Stimulated activated naive CD4-positive, alpha-beta T cell treated with Interleukin-2 at 50 U/mL for 16 hours (primary cell): ENCODE data around the gene FAM107B.
A peak's percentile ranks its signal among the peaks of the same experiment; 100 is the strongest.
"Not testable (repeated sequence)": the region's sequence is repeated elsewhere in the genome, so short reads cannot be mapped to it uniquely, and the experiment has no call there.

Source experiments
- DNase-seq: peaks from one replicate; lab custom pipeline; 2025; lab: John Stamatoyannopoulos, UW

The FAM107B gene

DNA sequence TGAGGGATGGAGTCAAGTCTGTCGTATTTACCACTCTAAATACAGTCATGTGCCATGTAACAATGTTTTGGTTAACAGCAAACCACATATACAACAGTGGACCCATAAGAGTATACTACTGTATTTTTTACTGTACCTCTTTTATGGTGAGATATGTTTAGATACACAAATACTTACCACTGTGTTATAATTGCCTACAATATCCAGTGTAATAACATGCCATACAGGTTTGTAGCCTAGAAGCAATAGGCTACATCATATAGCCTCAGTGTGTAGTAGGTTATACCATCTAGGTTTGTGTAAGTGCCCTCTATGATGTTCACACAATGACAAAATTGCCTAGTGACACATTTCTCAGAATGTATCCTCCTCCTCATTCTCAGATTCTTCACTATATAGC lies 110.4 kb downstream of the FAM107B start:
- DNase-seq: no peak

DNA sequence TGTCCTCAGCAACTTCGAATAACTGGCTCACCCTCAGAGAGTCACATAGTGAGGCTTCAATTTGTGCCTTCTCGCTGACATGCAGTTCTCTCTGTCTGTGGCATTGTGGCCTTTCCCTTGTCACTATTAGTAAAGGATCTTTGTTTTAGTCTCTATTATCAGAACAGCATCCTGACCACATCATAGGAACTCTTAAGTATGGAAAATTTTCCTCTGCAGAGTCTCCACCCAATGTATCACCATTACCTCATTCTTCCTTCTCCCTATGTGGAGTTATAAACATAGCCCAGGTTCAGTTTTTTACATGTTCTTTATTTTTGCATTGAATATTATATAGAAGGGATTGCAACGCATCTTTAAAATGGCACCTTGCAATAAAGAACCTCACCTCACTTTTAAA lies 112.9 kb downstream of the FAM107B start:
- no peak for DNase-seq

DNA sequence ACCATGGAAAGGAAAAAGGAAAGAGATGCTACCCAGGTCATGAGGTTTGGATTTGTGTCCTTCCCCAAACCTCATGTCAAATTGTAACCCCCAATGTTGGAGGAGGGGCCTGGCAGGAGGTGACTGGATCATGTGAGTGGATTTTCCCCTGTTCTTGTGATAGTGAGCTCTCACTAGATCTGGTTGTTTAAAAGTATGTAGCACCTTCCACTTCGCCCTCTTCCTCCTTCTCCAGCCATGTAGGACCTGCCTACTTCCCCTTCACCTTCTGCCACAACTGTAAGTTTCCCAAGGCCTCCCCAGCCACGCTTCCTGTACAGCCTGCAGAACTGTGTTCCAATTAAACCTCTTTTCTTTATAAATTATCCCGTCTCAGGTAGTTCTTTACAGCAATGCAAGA lies 113.9 kb downstream of the FAM107B start:
- DNase-seq: no peak

DNA sequence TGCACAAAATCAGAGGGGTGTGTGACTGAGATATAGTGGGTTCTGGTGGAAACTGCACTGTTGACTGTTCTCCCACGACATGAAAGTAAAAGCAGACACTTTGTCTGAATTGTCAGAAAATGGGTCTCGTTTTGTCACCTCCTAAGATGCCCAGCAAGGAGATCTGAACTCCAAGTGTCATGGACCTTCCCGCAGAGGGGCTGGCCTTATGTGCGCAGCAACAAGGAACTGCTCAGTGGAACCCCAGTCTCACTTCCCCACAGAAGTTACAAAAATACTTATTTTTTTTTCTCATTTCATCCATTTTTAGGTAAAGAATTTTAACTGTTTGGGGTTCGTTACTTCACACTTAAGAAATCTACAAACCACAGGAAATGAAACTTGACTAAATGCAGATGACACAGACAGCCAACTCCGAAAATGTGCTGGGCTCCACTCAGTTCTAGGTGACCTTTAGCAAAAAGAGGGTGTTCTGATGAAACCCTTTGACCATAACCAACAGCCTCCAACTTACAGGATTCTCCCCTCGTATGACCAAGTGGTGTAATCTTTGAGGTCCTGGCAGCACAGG lies 115.0 kb downstream of the FAM107B start:
- peak; percentile 50 for DNase-seq

DNA sequence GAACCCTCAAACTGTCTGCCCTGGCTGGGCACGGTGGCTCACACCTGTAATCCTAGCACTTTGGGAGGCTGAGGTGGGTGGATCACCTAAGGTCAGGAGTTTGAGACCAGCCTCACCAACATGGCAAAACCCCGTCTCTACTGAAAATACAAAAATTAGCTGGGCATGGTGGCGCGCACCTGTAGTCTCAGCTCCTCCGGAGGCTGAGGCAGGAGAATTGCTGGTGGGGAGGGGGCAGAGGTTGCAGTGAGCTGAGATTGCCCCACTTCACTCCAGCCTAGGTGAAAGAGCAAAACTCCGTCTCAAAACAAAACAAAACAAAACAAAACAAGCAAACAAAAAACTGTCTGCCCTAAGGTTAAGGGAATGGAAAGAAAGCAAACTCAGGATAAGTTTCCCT lies 115.6 kb downstream of the FAM107B start:
- DNase-seq: not testable (repeated sequence)

DNA sequence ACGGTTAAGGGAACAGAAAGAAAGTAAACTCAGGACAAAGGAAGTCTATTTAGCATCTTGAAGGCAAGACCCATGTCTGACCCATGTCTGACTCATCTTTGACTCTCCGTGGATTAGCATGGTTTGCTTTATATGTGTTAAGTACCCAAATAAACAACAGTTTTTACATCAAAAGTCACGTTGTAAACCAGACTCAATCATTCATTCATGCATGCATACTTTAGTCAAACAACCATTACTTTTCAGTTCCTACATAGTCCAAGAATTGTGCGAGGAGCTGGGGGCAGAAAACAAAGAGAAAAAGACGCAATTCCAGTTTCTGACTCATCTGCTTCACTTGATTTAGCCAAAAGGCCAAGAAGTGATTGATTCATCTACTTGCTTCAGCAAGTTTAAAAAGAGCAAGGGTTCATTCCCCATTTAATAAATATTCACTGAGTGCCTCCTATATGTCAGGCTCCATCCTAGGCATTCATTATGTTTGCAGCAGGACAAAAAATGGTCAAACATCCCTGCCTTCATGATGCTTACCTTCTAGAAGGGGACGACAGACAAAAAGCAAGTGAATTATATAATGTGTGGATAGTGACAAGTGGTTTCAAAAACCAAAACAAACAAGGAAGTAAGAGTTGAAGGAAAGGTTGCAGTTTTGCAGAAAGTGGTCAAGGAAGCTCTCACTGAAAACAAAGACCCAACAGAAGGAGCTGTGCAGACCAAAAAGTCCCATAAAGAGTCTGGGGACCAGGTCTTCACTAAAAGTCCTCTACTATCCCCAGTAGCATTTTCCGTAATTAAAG lies 116.2 kb downstream of the FAM107B start:
- no peak for DNase-seq

DNA sequence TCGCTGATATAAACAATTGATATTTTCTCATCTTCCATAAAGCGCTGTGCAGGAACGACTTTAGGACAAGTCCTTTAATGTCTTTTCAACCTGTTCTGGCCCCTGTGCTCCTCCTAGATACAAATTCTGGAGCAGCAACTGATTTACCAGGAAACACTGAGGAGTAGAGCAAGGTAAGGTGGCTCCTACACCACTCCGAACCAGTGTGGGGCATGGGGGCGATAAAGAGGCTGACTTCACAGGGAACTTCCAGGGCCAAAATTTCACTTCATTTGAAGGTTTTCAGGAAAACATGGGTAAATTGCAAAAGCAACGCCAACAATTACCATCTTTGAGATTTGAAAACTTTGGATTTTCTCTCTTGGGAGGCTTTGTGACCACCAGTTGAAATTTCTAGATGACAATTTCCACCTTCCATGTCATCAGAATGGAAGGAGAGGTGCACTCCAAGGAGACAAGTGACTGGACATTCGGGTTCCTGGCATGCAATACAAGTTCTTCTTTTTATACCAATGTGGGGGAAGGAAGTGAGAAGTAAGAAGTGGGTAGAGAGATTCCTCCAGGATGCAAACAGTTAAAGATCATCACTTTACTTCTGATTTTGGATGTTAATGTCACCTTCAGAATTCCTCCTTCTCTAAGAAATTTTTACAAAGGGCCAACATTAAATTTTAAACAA lies 118.5 kb downstream of the FAM107B start:
- DNase-seq: no peak

DNA sequence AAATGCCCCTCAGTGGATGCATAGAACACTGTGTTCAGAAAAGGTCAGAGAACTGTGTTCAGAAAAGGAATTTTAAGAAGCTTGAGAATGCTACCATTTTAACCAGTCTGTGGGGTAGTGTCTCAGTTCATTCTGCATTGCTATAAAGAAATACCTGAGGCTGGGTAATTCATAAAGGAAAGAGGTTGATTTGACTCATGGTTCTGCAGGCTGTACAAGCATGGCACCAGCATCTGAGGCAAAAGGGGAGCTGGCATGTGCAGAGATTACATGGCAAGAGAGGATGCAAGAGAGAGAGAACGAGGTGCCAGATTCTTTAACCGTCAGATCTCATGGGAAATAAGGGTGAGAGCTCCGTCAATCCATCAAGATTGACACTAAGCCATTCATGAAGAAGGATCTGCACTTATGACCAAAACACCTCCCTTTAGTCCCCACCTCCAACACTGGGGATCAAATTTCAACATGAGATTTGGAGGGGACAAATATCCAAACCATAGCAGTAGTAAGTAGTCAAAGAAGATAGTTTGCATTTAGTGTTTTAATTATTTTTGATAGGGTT lies 119.8 kb downstream of the FAM107B start:
- DNase-seq: no peak

DNA sequence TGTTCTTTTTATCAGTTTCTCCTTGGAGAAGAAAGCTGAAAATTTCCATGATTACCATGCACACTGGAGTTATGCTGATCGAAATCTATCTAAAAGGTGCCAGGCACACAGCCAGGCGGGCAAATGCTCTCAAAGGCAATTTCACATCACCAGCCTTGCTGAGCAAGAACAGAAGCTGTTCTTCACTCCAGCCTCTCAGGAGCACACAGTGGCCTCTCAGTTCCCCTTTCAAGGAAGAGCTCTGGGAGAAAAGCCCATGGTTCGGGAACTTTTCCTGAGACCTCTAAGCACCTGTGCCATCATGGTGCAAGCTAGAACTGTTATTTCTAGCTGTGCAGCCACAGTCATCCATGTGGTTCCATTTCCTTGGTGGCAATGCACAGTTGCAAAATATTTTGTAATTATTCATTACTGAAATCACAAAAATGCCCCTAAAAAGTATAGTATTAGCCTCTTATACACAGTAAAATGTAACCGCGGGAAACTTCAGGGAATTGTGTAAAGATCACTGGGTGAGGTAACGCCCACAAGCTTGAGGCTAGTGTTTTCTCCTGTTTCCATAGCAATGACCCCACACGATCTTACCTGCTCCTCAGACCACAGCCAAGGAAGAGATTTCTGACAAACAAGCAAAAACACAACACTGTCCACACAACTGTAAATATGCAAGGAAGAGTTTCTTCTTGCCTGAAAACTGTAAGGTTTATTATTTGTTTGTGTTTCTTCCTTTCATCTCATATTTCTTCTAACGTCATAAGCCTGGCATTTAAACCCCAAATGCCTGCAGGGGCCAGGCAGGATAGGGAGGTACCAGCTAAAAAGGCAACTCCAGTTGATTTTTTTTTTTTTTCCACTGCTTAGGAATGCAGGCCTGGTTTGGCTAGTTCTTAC lies 121.2 kb downstream of the FAM107B start:
- DNase-seq: no peak

DNA sequence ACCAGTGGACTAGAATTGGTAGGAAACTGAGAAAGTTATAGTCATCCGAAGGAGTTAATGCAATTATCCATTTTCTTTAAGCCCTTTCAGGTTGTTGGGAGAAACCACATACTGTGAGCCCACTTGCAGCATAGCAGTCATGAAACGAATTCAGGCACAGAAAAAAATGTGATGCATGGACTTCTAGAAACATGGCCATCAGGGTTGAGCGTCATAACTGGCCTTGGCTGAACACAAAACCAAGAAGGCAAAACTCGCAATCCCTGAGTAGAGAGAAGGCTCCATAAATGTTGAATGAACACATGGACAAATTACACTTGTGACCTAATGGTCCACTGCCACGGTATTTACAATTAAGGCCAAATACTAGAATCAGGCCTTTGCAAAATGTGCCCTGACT lies 121.9 kb downstream of the FAM107B start:
- DNase-seq: no peak

DNA sequence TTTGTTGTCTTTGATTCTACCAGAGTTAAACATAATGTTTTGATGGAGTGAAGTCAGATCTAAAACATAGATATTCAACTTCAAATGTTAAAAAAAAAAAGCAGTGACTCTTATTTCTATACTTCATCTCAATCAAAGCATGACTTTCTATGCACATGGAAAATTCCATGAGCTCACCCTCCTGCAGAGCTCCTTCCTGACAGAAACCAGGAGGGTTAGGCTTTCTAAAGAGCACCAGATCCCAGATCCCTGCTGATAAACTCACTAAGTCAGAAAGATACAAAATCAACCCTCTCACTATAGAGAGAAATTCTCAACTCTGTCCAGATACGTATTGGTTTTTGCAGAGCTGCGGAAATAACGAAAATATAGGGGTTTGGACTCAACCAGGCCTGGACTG lies 122.6 kb downstream of the FAM107B start:
- DNase-seq: no peak

DNA sequence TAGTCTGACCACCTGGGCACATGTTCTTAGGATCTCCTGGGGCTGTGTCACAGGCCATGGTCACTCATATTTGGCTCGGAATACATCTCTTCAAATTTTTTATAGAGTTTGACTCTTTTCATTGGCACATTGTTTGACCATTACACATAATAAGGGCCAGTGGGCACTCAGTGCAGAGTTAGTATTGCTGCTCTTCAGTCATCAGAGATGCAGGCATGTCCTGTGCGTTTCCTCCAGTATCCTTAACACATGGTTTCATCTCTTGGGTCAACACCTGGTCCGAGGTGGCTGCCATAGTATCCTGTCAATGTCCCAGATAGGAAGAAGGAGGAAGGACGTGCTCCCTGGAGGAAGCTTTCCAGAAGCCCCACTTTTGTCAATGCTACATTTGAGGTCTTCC lies 125.0 kb downstream of the FAM107B start:
- no peak for DNase-seq

DNA sequence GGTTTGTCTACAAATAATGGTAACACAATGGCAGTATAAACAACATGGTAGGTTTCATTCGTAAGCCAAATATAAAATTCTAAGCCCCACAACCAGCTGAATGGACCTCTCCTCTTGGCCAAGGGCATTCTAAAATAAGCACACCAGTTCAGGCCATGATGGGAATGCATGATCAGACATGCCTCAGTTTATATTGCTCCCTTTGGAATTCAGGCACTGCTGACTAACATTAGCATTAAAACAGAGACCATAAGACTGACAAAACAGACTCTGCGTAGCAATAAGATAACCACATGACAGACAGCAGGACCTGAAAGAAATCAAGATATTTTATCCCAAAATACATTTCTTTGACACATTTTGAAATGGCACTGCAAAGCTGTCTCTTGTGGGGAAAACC lies 125.8 kb downstream of the FAM107B start:
- no peak for DNase-seq

DNA sequence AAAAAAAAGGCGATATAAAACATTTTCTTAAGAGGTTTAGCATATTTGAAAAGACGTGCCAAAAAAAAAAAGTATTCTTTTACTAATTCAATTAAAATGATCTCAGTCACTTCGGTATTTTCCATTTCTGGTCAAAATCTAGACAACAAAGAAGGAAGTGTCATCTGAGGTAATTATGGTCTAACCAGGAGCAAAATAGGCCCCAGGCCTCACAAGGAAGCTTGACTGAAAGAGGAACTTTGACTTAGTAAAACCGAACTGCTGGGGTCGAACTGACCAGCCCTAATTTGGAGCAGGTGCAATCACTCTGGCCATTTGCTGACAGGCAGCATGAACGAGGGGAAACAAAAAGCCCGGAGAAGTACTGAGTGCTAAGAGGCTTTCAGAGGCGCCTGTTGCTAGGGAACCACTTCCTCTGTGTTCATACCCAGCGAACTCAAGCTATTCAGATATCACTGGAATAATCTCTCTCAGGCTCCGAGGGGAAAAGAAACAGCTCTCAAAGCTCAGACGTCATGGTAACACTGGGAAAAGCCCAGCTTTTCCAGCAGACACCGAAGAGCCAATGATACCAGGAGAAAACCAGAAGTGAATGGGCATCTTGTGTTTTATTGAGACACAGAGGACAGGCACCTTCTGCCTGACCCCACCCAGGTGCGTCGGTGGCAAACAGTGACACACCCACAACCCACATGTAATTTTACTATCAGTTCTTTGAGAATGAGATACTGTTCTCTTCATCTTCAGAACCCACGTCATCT lies 126.5 kb downstream of the FAM107B start:
- DNase-seq: peak; percentile 72

DNA sequence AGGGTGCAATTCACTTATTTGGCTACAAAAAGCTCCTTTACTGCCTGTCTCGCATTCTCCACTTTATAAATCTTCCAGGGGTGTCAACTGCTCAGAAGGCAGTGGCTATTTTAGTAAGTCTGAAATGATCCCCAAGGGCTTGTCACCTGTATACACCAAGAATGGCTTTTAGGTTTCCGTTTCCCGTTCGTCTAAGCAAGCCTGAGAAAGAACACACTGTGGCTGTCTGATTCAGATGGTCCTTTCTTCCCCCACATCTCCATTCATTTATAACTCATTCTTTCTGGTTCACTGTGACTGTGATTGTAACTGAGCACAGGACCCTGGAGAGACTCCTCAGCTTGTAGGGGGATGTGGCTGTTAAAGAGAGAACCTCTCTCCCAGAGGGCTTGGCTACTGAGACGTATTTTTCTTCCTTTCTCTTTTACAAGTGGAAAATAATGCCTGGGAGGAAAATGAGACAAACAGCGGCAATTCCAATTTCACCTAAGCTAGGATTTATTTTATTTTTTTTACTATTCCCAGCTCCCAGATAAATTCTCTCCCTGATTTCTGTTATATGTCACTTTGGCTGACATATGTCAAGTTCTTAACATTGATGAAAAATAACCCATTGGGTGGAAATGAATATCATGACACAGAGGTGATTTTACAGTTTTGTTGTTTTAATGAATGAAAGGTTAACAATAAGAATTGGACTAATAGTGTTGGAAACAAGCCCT lies 129.3 kb downstream of the FAM107B start:
- DNase-seq: no peak

DNA sequence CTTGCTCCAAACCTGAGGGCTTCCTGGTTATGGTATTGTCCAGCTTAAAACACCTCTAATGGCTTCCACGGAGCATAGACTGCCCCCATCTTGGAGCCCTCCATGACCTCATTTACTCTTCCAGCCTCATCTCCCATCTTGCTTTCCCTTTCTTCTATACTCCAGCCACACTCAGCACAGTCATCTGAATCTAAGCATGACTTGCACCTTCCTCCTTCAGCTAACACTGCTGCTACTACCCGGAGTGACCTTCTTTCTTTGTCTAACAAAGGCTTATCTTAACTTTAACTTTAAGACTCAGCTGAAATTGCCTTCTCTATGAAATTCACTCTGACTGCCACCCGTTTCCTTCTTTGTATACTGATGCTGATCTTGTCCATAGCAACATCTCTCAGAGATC lies 135.1 kb downstream of the FAM107B start:
- no peak for DNase-seq

DNA sequence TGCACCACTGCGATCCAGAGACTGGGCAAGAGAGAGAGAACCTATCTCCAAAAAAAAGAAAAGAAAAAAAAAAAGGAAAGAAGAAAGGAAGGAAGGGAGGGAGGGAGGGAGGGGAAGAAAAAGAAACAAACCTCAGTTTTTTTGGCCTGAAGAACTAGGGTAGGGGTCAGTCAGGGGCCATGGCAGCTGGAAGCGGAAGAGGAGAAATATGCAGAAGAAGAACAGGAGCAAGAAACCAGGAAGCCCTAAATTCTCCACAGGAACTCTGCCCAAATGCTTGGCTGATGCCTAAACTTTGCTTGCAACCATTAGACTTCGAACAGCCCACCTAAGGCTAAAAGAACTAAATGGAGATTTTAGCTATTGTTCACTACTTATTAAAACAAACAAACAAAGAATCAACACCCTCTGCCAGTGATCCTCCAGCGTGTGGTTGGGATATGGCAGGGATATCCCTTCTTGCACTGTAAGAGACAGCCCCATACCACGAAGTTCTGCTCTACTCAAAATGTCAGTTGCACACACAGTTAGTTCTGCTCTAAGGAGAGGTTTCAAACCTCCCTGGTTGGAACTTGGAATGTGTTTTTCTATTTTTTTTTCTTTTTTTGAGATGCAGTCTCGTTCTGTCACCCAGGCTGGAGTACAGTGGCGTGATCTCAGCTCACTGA lies 139.5 kb downstream of the FAM107B start:
- no peak for DNase-seq

DNA sequence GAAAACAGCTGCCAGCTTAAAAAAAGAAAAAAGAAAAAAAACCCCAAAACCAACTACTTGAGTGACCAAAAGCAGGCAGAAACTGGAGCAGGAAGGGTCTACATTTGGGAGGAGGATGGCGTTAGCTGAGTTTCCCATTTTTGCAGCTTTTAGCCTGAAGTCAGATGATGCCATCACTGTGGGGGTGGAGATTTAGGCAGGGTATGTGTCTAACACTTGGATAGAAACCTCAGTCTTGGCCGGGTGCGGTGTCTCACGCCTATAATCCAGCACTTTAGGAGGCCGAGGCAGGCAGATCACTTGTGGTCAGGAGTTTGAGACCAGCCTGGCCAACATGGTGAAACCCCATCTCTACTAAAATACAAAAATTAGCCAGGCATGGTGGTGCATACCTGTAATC lies 140.1 kb downstream of the FAM107B start:
- not testable (repeated sequence) for DNase-seq

DNA sequence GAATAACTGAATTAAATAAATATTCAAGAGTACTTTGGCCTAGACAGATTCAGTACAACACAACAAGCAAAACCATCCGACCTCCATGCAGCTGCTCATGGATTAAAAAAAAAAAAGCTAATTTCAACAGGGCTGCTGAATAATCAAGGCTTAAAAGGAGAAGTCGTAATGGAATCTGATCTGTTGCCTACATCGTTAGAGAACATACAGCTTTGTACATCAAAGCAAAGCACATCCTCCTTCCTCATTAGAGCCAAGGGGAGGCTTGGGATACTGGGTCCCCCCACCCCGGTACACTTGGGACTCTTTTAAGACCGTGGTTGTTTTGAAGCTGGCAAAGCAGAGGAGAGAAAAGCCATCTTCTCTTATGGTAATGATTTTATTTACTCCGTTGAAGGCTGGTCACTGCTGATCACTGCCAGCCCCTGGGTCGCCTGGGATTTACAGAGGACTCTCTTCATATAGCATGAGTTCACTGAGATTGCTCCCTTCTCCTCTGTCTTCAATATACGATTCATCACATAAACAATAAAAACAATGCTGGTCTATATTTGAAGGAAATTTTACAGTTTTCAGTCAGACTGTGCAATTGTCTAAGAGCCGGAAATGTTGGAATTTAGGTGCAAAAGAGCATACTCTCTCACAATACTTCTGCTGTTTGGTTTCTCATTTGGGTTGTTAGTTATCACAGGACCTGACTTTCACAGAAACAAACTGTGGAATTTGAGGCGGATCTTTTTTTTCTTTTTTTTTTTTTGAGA lies 148.8 kb downstream of the FAM107B start:
- DNase-seq: no peak
